8988T (cell line): ENCODE data around the gene WDHD1.
"Not testable (repeated sequence)": the region's sequence is repeated elsewhere in the genome, so short reads cannot be mapped to it uniquely, and the experiment has no call there.

ENCODE experiments used
- DNase-seq: peaks from one replicate; pipeline ENCODE4 v3.0.0; 2011

WDHD1 gene

DNA sequence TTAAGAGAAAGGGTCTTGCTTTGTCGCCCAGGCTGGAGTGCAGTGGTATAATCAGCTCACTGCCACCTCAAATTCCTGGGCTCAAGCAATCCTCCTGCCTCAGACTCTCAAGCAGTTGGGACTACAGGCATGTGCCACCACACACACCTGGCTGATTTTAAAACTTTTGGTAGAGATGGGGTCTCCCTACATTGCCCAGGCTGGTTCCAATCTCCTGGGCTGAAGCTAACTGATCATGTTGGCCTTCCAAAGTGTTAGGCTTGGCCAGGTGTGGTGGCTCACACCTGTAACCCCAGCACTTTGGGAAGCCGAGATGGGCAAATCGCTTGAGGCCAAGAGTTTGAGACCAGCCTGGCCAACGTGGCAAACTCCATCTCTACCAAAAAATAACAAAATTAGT, 80.4 kb downstream of the WDHD1 start:
- no peak for DNase-seq

DNA sequence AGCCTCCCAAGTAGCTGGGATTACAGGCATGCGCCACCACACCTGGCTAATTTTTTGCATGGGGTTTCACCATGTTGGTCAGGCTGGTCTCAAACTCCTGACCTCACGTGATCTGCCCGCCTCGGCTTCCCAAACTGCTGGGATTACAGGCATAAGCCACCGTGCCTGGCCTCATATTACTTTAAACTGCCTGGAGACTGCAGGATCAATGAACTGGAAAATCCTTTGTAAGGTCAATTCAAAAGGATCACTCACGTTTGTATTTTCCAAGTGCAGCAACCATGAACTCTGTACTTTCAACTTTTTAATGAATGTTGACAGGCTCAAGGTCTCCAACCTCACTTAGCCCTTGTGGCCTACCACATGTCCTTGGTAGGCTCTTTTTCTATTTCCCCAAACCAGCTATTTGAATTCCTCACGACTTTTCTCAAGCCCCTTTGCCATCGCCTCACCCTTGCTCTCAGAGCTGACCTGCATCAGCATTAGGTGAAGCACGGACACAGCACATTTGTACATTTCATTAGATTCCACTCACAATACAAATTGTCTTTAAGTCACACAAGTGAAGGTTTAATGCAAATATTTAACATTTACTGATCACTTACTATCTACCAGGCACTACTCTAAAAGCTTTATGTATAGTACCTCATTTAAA, 82.0 kb downstream of the WDHD1 start:
- no peak for DNase-seq

DNA sequence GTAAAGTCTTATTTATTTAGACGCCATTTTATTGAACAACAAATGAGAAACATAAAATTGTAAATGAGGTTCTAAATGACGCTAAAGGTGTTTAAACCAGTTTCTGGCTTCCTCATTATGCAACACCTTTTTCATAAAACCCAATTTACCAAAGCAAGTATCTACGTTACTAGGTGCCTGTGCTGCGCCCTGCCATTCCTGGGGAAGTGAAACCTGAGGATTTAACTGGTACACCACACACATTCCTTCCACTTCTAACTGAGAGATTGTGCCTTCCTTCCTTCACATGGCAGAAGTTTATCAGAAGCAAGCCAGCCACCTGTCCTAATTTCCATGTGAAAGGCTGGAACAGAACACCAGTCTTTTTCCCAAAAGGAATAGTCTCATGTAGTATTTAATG, 84.0 kb downstream of the WDHD1 start:
- DNase-seq = no peak

DNA sequence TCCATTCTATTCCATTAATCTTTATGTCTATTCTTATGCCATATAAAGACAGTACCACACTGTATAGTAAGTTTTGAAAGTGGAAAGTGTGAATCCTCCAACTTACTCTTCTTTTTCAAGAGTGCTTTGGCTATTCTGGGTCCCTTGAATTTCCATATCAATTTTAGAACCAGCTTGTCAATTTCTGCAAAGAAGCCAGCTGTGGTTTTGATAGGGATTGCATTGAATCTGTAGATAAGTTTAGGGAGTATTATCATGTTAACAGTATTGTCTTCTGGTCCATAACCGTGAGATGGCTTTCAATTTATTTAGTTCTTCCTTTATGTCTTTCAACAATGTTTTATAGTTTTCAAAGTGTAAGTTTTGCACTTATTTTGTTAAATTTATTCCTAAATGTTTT, 90.1 kb downstream of the WDHD1 start:
- no peak for DNase-seq

DNA sequence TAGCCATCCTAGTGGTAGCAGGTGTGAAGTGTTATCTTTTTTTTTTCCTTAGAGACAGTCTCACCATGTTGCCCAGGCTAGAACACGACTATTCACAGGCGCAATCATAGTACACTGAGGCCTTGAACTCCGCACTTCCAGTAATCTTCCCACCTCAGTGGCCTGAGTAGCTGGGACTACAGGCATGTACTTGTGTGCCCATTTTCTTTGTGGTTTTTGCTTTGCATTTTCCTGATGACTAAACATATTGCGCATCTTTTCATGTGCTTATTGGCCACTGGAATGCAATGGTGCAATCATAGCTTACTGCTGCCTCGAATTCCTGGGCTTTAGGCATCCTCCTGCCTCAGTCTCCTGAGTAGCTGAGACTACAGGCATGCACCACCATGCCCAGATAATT, 90.9 kb downstream of the WDHD1 start:
- DNase-seq = no peak

DNA sequence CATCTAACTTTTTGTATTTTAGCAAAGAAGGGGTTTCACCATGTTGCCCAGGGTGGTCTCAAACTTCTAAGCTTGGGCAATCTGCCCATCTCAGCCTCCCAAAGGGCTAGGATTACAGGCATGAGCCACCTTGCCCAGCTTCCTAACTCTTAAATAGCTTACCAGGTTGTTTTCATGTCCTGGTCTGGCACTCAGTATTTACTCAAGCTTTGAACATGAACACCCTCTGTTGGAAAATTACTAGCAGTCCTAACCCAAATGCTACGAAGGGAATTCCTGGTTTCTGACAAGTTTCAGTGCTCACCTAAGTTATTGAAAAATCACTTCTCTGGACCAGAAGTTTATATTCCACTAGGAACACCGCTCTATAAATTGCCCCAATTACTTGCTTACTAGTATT, 91.8 kb downstream of the WDHD1 start:
- DNase-seq = no peak

DNA sequence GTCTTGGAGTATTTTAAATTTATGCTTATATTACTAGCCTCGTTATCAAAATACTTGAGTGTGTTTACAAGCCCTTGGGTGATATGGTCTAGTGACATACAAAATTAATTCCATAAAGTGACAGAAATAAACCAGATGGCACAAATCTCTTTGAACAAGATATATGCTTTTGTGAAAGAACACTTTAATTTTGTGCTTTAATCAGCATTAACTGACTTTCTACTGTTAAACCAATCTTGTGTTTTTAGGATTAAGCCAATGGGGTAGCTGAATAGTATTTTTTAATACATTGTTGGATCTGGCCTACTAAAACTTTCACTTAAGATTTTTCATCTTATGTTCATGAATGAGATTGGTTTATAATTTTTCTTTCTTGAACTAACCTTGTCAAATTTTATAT, 93.9 kb downstream of the WDHD1 start:
- DNase-seq = no peak

DNA sequence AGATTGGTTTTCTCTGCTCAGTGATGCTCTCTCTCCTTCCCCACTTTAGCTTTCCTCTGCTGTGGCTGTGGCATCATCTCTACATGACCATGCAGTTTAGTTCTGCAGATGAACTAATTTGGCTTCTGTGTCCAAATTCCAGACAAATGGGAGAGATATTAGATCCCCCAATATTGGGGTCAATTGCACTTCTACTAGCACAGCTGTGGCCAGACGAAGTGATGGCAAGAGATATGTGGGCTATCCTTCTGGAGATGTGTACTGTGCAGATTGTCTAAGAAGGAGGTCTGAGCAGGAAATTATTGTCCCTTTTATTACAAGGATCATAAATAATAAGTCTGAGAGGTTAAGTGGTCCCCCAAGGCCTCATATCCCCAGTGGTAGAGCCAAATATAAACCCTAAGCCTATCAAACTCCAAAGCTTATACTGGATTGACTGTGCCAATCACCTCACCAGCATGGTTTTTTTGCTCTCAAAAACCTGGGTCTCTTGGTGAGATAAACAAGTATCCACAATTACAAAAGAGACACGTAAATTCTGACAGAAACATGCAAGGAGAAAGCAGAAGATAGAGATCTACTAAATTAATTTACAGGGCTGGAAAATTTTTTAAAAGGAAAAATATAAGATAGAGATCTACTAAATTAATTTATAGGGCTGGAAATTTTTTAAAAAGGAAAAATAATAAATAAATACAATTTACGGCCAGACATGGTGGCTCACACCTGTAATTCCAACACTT, 95.1 kb downstream of the WDHD1 start:
- DNase-seq = no peak

DNA sequence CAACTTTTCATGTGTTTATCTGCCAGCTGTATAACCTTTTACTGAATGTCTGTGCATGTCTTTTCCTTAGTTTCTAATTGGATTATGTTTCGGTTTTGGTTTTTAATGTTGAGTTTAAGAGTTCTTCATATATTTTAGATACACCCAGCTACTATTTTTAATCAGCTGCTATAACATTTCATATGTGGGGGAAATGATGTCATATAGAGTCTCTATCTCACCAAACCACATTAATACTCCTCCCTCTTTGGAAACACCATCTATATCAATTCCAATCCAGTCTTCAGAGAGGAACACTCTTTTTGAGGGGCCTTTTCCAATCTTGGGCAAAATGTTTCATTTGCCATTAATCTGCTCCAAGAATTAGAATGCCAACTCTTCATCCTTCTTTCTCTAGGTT, 95.8 kb downstream of the WDHD1 start:
- no peak for DNase-seq

DNA sequence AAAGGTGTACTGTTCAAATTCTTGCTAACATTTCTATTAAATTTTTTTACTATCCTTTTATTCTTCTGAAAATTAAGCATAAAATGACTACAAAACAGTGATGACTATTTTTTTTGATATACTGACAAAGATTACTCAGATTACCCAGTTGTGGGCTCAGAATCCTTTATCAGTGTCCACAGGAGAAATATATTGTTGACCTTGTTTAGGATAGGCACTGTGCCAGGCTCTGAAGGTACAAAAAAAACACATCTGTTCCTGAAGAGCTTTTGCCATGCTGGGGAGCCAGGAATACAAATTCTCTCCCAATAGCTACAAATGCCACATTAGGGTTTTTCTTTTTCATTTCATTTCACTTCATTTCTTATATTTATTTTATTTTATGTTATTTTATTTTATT, 97.3 kb downstream of the WDHD1 start:
- no peak for DNase-seq

DNA sequence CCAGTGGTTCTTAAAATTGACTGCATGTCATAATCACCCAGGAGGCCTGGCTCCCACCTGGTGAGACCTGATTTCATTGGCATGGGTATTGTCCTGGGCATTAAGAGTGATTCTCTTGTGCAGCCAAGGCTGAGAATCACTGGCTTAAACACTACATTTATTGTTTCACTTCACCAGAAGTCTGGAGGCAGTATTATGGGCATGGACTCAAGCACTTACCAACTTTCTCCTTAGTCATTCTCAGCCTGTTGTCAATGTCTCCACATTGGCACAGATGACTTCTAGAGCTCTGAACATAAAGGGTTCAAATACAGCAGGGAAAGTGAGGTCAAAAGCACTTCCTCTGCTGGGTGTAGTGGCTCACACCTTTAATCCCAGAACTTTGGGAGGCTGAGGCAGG, 98.7 kb downstream of the WDHD1 start:
- no peak for DNase-seq

DNA sequence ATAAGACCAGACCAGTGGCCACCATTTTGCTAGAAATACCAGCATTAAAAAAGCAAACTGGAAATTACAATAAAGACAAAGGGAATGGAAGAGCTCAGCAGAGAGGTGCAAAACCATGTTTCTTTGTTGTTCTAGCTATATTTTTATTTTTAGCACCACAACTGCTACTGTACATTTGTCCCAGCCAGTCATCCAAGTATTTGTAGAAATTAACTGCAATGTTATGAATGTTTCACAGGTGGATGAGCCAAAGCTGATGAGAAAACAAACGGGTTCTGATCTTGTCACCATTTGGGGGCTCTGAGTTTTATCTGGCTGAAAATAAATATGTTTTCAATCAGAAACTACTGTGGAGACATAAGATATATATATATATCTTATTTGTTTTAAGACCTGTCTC, 99.3 kb downstream of the WDHD1 start:
- no peak for DNase-seq

DNA sequence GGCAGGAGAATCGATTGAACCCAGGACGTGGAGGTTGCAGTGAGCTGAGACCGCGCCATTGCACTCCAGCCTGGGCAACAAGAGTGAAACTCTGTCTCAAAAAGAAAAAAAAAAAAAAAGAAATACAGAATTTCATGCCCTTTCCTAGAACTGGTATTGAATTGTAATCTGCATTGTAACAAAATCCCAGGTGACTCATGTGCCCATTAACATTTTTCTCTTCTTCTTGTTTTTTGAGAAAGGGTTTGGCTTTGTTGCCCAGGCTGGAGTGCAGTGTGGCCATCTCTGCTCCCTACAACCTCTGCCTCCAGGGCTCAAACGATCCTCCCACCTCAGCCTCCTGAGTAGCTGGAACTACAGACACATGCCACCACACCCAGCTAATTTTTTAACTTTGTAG, 100.3 kb downstream of the WDHD1 start:
- DNase-seq = not testable (repeated sequence)

DNA sequence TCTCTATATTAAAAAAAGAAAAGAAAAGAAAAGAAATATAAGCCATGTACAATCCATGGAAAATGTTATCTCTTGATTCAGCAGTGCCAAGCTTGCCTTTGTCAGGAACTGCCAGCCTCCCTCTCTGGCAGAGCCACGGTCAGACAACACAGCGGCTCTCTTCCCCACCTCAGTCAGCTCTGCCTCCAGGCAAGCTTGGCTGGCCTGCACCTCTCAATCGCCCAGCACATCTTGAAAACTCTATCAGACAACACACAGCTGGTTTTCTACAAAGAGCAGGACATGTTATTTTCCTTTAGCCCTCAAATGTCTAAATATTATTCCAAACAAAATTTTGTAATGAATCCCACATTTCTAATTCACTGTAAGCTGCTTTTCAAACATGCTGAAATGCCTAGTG, 104.3 kb downstream of the WDHD1 start:
- DNase-seq = no peak

DNA sequence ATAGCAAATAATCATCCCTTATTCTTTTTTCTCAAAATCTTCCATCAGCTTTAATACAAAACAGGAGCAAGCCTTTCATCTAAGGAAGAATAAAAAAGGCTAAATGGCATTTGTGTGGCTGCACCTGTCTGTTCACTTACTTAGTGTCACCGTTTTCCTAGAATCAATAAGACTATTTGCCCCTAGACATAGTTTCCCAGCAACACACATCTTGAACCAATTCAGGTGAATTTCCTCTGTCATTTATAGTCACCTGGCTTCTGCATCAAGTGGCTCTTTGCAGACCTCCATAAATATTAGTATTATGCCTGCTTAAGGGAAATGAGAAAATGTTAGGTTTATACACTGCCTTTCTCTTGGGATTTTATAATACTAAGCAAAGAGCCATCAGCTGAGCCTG, 106.8 kb downstream of the WDHD1 start:
- DNase-seq = no peak

DNA sequence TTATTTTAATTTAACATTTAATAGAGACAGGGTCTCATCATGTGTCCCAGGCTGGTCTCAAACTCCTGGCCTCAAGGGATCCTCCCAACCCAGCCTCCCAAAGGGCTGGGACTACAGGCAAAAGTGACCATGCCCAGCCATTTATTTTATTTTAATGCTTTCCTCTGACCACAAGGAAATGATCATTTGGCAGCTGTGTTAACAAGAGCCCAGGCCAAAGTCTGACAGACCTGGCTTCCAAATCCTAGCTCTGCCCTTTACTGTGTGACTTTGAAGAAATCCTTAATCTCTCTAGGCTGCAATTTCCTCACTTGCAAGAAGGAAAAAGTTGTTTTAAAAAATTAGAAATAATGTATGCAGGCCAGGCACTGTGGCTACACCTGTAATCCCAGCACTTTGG, 107.6 kb downstream of the WDHD1 start:
- DNase-seq = no peak

DNA sequence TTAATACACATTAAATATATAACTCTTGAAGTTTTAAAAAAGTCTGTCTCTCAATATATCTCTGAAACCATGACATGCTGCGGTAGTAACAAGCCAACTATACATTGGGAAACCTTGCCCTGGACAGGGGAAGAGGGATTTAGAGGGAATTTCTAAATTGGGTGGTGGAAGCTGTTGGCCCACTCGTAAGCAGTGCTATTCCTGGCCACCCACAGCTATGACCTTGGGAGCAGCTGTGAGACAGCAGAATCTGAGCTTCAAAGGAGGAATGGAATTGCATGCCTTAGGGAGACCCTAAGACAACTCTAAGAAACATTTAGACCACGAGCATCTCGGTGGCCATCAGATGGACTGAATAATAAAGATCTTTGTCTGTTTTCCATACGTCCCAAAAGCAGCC, 108.5 kb downstream of the WDHD1 start:
- no peak for DNase-seq

DNA sequence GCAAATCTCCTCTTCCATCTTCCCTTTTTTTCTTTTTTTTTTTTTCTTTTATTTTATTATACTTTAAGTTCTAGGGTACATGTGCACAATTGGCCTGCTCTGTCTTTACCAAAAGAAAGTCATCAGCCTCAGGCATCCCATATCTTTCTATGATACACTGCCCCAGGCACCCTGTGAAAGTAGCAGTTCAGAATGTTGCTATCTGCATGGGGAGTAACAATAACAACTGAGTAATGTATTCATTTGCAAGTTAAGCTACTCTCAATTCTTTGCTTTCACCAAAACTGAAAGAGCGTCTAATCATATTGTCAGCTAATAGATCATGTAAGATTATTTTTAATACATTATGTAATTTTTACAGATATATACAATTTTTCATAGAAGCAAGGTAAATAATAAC, 110.8 kb downstream of the WDHD1 start:
- DNase-seq = no peak

DNA sequence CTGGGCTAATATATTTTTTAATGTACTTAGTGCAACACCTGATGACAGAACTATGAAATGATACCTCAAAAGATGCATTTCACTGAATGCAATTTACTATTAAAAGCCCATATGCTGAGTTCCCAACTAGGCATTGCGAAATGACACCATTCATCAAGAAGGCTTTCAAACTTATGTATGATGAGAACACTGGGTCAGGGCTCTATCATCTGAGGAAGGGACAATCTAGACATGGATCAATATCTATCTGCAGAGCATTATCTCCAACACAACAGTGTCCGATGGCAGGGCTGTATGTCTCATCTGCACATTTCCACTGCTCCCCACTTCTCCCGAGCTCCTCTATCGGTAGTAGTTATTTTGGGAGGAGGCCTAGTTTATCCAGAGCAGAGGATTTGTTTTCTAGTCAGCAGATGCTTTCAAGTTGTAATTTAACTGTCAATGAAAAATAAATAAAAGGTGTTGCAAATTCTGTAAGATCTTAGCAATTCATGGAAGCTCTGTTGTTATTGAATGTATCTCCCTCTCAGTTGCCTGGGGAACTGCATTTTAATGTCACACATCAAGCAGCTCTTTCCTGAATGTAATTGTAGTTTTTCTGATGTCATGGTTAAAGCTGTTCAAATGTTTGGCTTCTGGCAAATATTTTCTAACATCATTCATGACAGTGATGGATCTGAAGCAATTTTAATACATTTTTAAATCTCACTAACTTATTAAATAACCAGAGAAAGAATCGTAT, 116.9 kb downstream of the WDHD1 start:
- no peak for DNase-seq

DNA sequence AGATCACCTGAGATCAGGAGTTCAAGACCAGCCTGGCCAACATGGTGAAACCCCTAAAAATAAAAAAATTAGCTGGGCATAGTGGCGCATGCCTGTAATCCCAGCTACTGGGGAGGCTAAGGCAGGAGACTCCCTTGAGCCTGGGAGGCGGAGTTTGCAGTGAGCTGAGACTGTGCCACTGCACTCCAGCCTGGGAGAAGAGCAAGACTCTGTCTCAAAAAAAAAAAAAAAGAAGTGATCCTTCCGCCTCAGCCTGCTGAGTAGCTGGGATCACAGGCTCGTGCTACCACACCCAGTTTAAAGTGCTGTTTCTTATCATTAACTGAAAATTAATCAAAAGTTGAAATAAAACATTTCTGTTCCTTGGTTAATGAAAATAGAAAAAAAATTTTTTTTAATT, 117.9 kb downstream of the WDHD1 start:
- not testable (repeated sequence) for DNase-seq

DNA sequence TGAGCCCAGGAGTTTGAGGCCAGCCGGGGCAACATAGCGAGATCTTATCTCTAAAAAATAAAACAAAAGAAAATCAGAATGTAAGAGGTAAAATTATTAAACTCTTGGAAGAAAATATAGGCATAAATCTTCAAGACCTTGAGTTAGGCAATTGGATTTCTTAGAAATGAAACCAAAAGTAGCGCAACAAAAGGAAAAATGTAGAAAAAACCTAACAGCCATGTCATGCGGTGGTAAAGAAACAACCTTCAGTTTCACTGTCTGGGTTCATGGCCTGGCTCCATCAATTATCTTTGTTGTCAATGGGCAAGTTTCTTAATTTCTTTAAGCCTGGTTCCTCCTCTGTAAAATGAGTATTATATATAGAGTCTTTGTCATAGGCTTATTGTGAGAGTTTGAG, 118.7 kb downstream of the WDHD1 start:
- DNase-seq = no peak

DNA sequence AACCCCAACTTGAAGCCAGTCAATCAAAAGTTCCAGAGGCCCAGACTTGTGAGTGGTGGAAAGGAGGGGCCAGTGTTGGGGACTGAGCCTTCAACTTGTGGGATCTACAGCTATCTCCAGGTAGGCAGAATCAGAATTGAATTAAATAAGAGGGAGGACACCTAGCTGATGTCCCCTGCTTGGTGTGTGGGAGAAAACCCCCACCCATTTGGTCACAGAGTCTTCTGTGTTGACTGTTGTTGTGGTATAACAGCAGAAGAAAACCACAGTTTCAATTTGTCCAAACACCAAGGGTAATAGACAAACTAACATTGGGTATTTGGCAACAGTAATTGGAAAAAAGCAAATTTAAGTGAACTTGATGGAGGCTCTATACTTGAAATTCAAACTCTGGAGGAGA, 120.8 kb downstream of the WDHD1 start:
- no peak for DNase-seq

DNA sequence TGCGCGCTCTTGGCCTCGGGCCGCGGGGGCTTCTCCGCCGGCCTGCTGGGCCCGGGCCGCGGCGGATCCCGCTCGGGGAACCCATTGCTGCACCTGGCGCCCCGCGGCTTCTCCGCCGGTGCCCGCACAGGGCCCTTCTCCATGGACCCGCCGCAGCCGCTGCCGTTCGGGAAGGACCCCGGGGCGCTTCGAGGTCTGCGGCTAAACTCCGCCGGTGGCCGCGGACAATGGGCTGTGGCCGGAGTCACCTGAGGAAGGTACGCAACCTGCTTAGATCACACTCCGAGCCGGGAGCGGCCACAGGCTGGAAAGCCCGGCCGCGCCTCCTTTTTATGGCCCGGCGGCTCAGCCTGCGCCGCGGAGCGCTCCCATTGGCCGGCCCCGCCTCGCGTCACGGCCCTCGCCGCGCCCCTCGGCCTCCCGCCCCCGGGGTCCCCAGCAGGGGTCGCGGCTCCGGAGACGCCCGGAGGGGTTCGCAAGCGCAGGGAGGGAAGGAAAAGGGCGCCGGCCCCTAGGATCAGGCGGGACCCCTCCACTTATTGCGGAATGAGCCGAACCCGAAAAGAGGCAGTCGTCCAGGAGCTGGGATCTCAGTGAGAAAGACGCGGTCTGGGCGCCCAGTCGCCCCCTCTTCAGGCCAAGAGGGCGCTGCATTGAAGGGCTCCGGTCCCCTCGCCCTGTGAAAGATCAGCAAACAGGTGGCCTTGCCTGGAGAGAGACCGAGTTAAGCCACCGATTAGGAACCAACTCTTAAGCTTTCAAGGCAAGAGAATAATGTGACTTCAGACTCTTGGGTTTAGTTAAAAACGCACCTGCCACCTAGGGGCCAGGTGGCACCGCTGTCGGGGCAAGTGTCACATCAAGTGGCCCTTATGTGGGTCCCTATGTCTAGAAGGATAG, 124.1 kb downstream of the WDHD1 start, which contains the start of gene GCH1:
GCH1 (minus strand) TSS at position 306 of the 900 bp plus-strand sequence; CDS start at position 143, 163 bp downstream.
- DNase-seq = peak; percentile 53
